Endometrial microvascular endothelial cells (primary cell): ENCODE measurements around the gene PPP1R1B. TPM values are rescaled to one million over a fixed set of nuclear protein-coding genes. Genes with fewer than 3 reads are reported as not detected.
"Not testable (repeated sequence)": the region's sequence is repeated elsewhere in the genome, so short reads cannot be mapped to it uniquely, and the experiment has no call there.

Experiments
- in situ Hi-C: cut with HindIII; loops from 2 replicates; pipeline ENCODE4 v1.10.0; 2017; ENCODE audit warnings: low sequenced_read_pairs, low pct_unique_long_range_greater_than_20kb; ENCODE audit errors: inconsistent ontology term
- total RNA-seq: library from RNA; depleted of rRNA; stranded (reverse); fragments of >200 nt; gene quantifications from one replicate; pipeline ENCODE4 v1.2.3, GENCODE V29; 2015; ENCODE audit errors: inconsistent ontology term

The PPP1R1B gene
- total RNA-seq, result not detected

DNA sequence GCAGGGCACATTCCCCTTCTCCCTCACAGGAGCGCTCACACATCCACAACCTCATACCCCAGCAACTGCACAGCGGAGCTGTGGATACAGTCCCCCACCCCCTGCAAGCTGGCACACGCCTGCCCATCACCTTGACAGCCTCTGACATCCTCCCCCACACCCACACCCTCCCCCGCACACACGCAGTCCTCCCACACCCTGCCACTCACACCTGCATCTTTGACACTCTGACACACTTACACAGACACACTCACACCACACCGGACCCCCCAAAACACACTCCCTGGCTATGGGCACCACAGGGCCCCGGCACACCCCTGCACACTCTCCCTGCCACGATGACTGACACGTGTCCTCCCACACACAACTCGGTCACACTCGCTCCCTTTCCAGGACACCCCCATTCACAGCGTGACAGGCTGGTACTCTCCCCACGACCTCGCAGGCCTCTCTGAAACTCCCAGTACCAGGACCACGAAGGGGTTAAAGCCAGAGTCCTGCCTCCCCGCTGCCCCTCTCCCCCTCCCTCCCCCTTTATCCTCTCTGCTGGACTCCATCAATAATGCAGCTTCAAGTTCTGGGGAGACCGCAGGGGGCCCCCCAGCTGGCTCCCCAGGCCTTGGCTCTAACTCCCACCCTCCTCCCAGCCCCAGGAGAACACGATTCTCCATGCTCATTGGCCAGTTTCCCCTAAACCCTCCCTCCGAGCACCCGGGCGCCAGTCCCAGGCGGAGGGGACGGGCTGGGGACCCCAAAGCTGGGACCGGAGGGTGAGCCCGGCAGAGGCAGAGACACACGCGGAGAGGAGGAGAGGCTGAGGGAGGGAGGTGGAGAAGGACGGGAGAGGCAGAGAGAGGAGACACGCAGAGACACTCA lies at the start of gene PPP1R1B:
PPP1R1B (plus strand) TSS at position 782 of the 876 bp plus-strand sequence. CDS start 441 bp downstream, outside the sequence.
- in situ Hi-C loops, result no loop called here

DNA sequence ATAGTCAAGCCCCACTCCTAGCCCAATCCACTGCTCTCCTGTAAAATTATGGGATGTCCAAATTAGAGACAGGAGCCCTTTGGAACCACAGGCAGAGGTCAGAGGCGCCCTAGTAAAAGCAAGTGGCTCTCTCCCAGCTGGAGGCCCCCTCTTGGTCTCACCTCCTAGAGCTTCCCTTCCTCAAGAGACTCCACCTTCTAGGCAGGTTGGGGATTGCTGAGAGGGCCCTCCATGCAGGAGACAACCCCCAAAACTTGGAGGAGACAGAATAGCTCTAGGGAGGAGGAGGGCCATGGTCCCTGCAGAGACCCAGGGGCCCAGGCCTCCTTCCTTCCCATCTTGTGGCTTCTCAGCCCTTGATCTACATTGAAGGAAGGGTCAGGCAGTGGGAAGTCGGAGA lies 48.5 kb upstream of the PPP1R1B start:
- in situ Hi-C loops, result no loop called here

DNA sequence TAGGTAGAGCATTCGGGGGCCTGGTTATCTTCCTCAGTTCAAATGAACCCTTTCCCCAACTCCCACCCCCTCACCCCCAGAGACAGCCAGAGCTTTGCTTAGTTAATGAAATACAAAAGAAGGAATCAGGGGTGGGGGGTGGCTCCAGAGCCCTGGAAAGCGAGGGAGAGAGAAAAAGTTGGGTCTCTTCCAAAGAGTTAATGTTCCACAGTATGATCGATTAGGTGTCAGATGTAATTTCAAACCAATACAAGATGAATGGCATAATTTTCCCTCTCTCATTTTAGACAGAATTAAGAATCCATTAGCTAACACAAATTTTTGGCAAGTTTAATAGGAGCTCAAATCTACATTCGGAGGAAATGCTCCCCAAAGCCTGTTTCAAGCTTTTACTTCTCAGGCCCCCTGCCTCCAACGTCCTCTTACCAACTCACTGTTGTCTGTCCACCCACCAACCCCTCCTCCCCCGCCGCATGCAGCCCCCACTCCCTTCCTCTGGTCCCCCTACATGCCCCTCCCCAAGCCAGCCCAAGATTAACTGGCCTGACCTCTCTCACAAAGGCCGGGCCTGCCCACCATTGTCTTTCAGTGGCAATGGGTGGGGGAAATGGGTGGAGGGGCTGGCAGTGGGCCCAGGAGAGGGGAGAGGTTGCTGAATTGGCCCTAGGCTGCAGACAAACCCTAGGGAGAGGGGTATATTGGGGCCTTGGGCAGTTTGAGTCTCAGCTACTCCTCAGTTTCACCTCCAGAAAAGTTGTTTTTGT lies 47.3 kb upstream of the PPP1R1B start:
- in situ Hi-C loops, result no loop called here

DNA sequence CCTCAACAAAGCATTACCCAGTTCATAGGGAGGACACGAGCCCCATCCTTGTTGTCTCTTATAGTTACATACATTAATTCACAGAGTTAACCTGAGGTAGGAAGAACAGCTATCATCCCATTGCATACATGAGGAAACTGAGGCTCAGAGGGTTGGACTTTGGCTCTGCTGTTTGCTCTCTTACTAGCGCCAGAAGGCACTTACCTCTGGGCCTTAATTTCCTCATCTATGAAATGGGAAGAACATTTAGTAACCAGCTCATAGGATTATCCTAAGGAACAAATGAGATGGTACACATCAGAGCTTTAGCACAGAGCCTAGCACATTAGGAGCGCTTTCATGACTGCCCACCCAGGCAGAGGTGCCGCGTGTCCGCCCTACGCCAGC lies 46.7 kb upstream of the PPP1R1B start:
- in situ Hi-C loops, result no loop called here

DNA sequence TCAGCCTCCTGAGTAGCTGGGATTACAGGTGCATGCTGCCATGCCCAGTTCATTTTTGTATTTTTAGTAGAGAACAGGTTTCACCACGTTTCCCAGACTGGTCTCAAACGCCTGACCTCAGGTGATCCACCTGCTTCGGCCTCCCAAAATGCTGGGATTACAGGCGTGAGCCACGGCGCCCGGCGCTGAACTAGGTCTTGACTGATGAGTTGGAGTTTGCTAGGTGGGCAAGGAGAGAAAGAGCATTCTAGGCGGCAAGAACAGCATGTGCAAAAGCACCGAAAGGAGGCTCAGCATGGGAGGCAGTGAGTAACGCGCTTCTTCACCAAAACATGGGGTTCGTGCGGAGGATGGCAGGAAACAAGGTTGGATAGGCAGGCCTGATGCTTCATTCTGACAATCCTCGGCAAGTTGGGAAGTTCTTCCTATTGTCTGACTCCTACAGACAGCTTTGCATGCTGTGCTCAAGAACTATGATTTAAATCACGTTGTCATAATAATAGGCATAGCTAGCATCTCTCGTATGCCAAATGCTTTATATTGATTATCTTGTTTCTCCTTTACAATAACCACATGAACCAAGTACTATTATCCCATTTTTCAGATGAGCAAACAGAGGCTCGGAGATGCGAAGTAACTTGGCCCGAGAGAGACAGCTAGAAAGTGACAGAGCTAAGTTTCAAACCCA lies 45.5 kb upstream of the PPP1R1B start:
- in situ Hi-C loops, result no loop called here

DNA sequence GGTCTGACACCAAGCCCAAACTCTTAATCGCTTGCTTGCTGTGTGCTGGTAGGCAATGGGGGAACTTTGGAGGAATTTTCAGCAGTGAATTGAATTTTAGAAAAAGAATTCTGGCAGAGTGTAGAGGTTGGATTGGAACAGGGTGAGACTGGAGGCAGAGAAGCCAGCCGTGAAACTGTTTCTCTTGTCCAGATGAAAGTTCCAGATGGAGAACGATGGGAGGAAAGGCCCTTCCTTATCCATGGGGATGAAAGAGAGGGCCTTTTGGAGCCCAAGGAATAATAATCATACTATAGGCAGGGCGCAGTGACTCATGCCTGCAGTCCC lies 45.0 kb upstream of the PPP1R1B start:
- in situ Hi-C loops, result no loop called here

- in situ Hi-C loops, result no loop called here
Measured at GRCh38 chr17:39582658-39583057, 44.1 kb upstream of the PPP1R1B start.

GRCh38 chr17:39590180-39590579 lies 36.6 kb upstream of the PPP1R1B start:
- in situ Hi-C loops, result not testable (repeated sequence)

DNA sequence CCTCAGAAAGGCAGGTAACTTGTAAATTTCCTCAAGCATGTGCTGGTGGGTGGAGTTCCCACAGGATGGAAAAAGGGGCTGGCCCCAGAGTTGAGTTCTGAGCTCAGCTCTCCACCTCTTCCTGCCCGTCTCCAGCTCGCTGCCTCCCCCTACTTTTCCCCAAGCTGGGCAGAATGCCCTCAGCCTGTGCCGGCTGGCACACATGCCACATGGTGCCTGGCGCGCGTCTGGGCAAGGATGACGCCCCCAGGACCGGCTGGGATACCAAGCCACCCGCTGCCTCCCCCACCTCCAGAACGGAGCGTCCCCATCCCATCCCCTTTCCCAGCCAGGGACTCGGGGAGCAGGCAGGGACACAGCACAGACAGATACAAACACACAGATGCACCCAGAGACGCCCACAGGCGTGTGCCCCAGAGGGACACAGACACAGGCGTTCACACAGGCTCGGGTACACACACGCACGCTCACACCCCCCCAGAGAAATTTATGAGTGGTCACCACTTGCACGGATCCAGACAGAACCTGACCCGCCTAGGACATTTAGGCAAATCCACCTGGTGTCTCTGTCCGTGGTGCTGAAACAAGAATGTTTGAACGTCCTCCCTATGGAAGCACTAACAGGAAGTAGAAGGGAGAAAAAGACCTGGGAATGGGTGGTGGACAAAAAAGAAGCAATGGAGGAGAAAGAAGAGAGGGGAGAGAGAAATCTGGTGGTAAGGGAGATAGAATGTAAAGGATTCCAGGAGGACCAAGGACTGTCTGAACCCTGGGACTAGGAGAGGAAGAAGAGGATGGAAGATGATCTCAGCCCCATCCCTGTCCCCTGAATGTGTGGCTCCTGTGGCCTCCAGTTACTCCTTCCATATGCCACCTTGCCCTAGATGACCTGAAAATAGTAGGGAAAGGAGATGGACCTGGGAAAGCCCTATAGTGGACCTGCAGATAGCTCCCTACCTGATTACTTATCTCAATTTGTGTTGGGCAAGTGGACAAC lies 34.5 kb upstream of the PPP1R1B start:
- in situ Hi-C loops, result no loop called here

- in situ Hi-C loops, result no loop called here
Measured at GRCh38 chr17:39593371-39593770, 33.4 kb upstream of the PPP1R1B start.

DNA sequence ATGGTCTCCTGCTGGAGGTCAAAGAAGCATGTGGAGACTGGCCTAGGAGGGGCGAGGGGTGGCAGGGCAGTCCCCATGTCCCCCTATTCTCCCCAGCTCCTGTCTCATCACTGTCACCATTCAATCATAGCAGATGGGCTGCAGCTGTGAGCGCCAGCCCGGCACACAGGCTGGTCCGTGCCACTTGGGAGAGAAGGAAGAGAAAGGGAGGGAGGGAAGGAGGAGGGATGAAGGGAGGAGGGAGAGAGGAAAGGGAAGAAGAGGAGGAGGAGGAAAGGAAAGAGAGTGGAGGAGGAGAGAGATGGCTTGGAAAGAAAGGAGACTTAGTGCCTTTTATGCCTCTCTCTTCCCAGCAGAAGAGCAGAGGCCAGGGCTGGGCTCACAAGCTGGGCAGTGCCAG lies 31.5 kb upstream of the PPP1R1B start:
- in situ Hi-C loops, result no loop called here

- in situ Hi-C loops, result no loop called here
Measured at GRCh38 chr17:39595928-39596510, 30.7 kb upstream of the PPP1R1B start.

GRCh38 chr17:39596543-39597267 lies 30.0 kb upstream of the PPP1R1B start:
- in situ Hi-C loops, result no loop called here

DNA sequence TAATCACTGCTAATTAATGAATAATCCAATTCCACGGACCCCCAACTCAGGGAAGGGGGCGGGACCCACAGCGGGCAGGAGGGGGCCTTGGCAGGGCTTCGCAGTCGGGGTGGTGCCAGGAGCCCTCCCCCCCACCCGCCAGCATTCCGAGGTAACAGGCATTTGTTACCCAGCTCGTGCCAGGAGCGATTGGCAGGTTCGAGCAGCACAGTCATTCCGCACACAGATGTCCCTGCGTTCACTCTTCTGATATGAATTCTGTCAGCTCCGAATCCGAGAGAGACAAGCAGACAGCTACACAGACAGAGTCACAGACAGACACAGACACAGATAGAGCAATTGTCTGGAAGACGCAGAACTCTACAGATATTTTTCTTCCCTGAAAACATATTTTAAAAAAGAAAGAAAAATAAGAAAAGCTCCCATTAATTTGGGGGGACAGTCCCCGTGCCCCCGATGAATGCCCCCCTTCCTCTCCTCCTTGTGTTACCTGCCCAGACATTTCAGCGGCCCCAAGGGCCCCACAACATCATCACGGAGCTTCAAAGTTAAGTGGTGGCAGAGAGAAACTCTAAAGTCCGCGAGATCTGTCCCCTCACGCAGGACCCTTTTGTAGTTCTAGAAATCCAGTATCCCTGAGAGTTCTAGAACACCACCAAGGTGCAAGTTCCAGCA lies 29.2 kb upstream of the PPP1R1B start:
- in situ Hi-C loops, result no loop called here

GRCh38 chr17:39598047-39598481 lies 28.7 kb upstream of the PPP1R1B start:
- in situ Hi-C loops, result no loop called here

- in situ Hi-C loops, result no loop called here
Measured at GRCh38 chr17:39598630-39599003, 28.1 kb upstream of the PPP1R1B start.

- in situ Hi-C loops, result no loop called here
Measured at GRCh38 chr17:39599004-39599664, 27.6 kb upstream of the PPP1R1B start.
